Anterior cingulate cortex (tissue), 58 donors: Measurements from ENCODE around the gene SYPL1.

Experiments
- DNase-seq, 58 donors: peaks; one replicate each; lab custom pipeline; 2025; lab: John Stamatoyannopoulos, UW

The SYPL1 gene

GRCh38 chr7:106099539-106099938, 12.6 kb downstream of the SYPL1 start:
- no peak for DNase-seq

GRCh38 chr7:106098889-106099288, 13.2 kb downstream of the SYPL1 start:
- DNase-seq = no peak

GRCh38 chr7:106095634-106096033, 16.5 kb downstream of the SYPL1 start:
- DNase-seq = no peak

DNA sequence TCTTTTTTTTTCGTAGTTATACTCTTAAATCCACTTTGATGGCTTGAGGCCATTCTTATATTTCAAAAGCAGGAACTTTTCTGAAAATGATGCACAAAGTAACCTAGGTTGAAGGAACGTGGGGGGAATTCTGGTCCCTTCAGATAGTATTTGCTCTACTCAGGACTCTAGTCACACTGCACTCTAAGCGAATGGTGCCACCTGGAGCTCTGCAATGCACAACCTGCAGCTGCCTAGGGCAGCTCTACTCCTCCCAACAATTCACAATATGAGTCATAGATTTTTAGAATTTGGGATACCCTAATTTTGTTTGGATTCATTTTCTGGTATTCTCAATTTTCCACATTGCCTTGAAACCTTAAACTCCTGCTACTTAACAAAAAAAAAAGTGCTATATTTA, 17.3 kb downstream of the SYPL1 start:
- peak in 1 of 58 donors; percentile 10 for DNase-seq

- no peak for DNase-seq
Observed at GRCh38 chr7:106092204-106092603, 19.9 kb downstream of the SYPL1 start.

GRCh38 chr7:106089647-106090046, 22.5 kb downstream of the SYPL1 start:
- DNase-seq = no peak

GRCh38 chr7:106088014-106088413, 24.1 kb downstream of the SYPL1 start:
- no peak for DNase-seq

- no peak for DNase-seq
Observed at GRCh38 chr7:106086062-106086461, 26.1 kb downstream of the SYPL1 start.

GRCh38 chr7:106085015-106085414, 27.1 kb downstream of the SYPL1 start:
- DNase-seq = no peak

DNA sequence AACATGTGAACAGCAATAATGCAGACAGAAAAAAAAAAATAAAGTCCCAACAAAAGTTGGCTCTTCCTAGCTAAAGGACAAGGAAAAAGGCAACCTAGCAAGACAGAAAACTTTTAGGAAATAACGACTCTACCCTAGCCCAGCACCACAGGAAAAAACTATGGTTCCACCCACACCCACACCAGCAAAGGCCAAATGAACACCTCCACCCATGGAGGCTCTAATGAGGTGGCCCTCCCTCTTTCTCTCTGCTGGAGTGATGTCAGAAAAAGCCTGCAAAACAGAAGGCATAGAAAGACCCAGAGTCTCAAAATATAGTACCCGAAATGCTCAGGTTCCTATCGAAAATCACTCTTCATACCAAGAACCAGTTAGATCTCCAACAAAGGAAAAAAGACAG, 28.4 kb downstream of the SYPL1 start:
- no peak for DNase-seq

GRCh38 chr7:106082087-106082854, 29.8 kb downstream of the SYPL1 start:
- no peak for DNase-seq

- DNase-seq = no peak
Observed at GRCh38 chr7:106080300-106080987, 31.7 kb downstream of the SYPL1 start.

DNA sequence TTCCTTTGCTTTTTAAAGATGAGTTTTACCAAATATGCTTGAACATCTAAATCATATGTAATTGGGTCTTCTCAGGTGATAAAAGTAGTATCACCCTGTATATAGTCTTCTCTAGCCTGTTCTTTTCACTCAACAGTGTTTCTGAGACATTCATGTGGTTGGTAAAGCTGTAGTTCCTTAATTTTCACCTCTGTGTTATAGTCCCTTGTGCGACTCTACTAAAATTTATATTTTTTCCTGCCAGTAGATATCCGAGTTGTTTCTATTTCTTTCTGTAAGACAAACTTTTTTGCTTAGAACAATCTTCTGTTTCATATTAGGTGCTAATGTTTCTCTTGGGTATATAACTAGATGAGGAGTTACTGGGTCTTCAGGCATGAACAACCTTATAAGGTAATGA, 35.6 kb downstream of the SYPL1 start:
- no peak for DNase-seq

DNA sequence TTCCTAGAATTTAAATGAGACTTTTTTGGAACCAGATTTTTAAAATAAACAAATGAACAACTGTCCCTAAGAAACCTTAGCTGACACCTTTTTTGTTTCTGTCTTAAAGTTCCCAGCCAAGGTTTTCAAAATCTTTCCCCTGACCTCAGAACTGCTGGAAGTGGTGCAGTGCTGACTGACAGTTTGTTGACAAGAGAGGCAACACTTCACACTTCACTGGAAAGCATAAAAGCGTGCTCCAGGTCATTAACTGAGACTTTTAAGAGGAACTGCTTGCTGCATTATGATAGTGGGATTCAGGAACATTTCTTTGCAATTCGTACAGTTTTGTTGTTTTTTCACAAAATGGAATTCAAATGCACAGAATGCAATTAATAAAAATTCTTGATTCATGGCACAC, 36.2 kb downstream of the SYPL1 start:
- peak in 2 of 58 donors; percentile 5 to 7 for DNase-seq

DNA sequence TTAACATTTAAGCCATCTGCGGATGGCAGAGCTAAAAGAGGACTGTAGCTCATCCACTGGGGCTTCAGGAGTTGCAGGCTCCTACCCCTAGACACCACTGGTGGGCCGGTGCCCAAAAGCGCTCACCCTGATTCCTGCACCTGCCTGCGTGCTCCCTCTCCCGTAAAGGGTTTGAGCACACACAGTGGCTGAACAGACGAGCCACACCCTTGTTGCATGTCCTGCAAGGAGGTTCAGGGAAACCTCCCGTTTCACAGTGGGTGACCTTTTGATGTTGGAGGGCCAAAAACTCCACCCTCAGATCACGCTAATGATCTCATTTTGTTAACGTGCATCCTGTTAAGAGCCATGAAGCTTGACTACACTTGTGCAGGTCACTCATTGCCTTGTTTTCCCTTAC, 37.9 kb downstream of the SYPL1 start:
- no peak for DNase-seq

GRCh38 chr7:106073701-106074100, 38.4 kb downstream of the SYPL1 start:
- DNase-seq = no peak

DNA sequence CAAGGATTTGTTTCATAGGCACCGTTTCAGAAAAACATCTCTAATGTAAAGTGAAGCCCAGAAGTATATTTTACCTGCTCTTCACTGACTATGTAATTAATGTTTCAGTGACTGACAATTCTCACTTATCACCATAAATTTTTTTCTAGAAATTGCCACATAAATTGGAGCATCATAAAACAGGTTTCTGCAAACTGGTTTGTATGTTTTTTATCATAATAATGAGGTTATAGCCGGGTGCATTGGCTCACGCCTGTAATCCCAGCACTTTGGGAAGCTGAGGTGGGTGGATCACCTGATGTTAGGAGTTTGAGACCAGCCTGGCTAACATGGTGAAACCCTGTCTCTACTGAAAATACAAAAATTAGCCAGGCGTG, 39.4 kb downstream of the SYPL1 start:
- DNase-seq = no peak

DNA sequence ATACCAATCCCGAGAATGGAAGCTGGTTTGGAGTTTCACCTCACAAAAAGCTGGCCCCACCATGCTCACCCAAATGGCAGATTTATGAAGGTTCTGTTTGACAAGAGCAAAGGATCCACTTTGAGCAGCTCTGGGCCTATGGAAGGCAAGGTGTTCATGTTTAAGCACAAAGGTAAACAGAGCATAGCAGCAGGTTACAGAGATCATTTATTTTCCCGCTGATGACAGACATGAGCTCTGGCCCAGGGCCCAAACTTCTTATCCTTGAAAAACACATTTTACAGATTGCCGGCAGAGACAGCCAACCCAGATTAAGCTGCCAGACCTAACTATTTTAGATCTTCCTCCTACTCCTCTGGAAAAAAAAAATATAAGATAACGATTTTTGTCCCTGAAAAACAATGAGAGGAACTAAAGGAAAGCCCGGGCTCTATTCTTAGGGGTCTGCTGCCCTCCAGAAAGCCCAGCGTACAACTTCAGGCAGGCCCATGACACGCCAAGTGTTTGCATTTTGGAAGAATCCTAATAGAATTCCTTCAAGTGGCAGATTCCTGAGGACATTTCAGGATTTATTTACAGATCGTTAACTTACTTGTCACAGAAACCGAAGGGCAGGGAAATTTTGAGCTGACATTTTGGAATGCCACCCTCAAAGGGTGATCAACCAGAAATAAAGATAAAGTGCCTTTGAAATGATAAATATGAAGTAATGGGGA, 40.0 kb downstream of the SYPL1 start:
- DNase-seq = peak in 1 of 58 donors; percentile 13

DNA sequence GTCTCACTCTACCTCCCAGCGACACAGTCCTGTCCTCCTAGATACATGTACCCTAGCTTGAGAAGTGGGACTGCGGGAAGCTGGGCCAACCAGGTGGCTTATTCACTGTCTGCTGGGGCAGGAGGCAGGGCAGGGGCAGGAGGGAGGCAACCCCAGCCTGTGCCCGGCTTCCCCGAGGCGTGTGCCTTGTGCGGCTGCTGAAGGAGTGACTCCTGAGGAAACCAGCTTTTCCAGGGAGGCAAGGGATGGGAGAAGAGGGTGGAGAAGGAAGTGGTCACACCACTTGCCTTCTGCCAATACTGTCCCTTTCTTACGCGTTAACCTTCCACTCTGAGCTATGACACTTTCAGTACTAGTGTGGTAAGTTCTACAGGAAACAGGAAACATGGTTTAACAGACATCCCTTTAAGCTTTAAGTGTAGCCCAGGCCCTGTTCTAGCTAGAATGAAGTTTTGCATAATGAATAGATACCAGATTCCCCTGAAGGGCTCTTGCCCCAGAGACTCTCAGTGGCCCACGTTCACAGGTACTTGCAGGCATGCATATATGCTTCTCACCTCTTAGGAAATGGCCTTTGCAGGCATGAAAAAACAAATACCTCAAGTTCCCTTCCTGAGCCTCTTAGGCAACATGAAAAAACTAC, 40.6 kb downstream of the SYPL1 start:
- no peak for DNase-seq

DNA sequence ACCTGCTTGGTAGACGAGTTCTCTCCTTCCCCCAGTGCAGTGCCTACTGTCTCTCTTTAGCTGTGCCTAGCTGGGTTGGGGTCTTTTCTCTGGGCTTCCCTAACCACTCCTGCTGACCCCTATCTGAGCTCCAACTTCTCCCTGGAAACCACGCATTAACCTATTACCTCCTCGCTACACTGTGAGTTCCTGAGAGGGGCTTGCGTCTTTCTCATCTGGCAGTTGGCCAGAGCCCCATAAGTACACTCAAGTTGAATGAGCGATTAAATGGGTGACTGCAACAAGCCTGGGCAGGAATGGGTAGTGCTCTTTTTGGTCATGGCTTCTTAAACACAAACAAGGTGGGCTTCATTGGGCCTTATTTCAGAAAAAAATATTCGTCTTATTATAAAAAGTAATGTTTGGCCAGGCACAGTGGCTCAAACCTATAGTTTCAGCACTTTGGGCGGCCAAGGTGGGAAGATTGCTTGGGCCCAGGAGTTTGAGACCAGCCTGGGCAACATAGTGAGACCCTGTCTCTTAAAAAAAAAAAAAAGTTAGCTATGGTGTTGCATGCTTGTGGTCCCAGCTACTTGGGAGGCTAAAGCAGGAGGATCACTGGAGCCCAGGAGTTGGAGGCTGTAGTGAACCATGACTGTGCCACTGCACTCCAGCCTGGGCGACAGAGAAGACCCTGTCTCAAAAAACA, 41.4 kb downstream of the SYPL1 start:
- DNase-seq = no peak

GRCh38 chr7:106070201-106070551, 41.9 kb downstream of the SYPL1 start:
- DNase-seq = no peak
